NCI-H1436 (cell line): ENCODE data around the gene PAEP.

Source experiments
- DNase-seq: peaks from one replicate; lab custom pipeline; 2025; lab: John Stamatoyannopoulos, UW

The PAEP gene

GRCh38 chr9:135615666-135616618 lies 54.4 kb downstream of the PAEP start:
- no peak for DNase-seq
